HCT116 (cell line): Measurements from ENCODE around the gene EPSTI1.

Experiments
- CTCF ChIP-seq, 3 experiments: fragments of 200-600 bp in 1 of 3; sonication (generic) in 1 of 3; IDR thresholded peaks in 2 of 3; conservative IDR thresholded peaks in 1 of 3; 2 replicates each; pipeline ENCODE4 v1.5.1; 2012 to 2017; ENCODE audit warnings: low read depth in 2 of 3, low read length in 2 of 3, antibody characterized with exemption in 1 of 3, borderline replicate concordance in 1 of 3, control low read depth in 1 of 3, mild to moderate bottlenecking in 1 of 3, mixed read lengths in 1 of 3, mixed run types in 1 of 3, moderate library complexity in 1 of 3; ENCODE audit not compliant: insufficient read depth in 1 of 3
- EZH2 ChIP-seq: fragments of 200-600 bp; sonication (generic); IDR thresholded peaks from 2 replicates; pipeline ENCODE4 v1.6.1; 2017; ENCODE audit warnings: antibody characterized with exemption, mixed run types
- POLR2A ChIP-seq: IDR thresholded peaks from 2 replicates; pipeline ENCODE4 v1.7.0; 2011; ENCODE audit warnings: borderline replicate concordance; ENCODE audit not compliant: insufficient read depth, insufficient read length; ENCODE audit errors: extremely low read depth
- YY1 ChIP-seq: IDR thresholded peaks from 2 replicates; pipeline ENCODE4 v1.6.1; 2011; ENCODE audit warnings: low read length, low read depth, moderate library complexity, mild to moderate bottlenecking; ENCODE audit not compliant: insufficient replicate concordance; ENCODE audit errors: extremely low read depth

GRCh38 chr13:42926043-42926442, 66.0 kb downstream of the EPSTI1 start:
- TF ChIP-seq YY1 (no peak), EZH2 (no peak), CTCF (IDR thresholded peaks at IDR 0.05 in 2 of 3, conservative IDR thresholded peaks at IDR 0.05 in 1 of 3; ENCODE audit: borderline replicate concordance in 1 of 3, insufficient read depth in 1 of 3, low read depth in 2 of 3, low read length in 2 of 3) (no peak), POLR2A (no peak)
